ENCODE measurements around the gene LRRD1.
A peak's percentile ranks its signal among the peaks of the same experiment; 100 is the strongest.
"Not testable (repeated sequence)": the region's sequence is repeated elsewhere in the genome, so short reads cannot be mapped to it uniquely, and the experiment has no call there.

LRRD1 gene

GRCh38 chr7:92137557-92137956, 41.4 kb downstream of the LRRD1 start:
- DNase-seq: no peak

GRCh38 chr7:92135052-92135889, 43.7 kb downstream of the LRRD1 start:
- DNase-seq: peak; percentile 75

- DNase-seq: peak; percentile 99
These were observed 44.5 kb downstream of the LRRD1 start, which contains the start of gene CYP51A1 for GRCh38 chr7:92134271-92135051. CYP51A1 (minus strand) TSS chr7:92134477; CDS start chr7:92134364, 113 bp downstream.

- DNase-seq: peak; percentile 86
These were observed 45.1 kb downstream of the LRRD1 start for GRCh38 chr7:92133737-92134270.

GRCh38 chr7:92133133-92133736, 45.7 kb downstream of the LRRD1 start:
- no peak for DNase-seq

GRCh38 chr7:92131764-92132330, 47.1 kb downstream of the LRRD1 start:
- DNase-seq: no peak

- no peak for DNase-seq
These were observed 47.8 kb downstream of the LRRD1 start for GRCh38 chr7:92131093-92131492.

- no peak for DNase-seq
These were observed 57.3 kb downstream of the LRRD1 start for GRCh38 chr7:92121681-92122080.

GRCh38 chr7:92119213-92119759, 59.7 kb downstream of the LRRD1 start:
- no peak for DNase-seq

- DNase-seq: no peak
These were observed 62.0 kb downstream of the LRRD1 start for GRCh38 chr7:92116949-92117348.

- DNase-seq: peak; percentile 84
These were observed 63.1 kb downstream of the LRRD1 start for GRCh38 chr7:92115821-92116220.

- DNase-seq: no peak
These were observed 68.1 kb downstream of the LRRD1 start for GRCh38 chr7:92110857-92111256.

- no peak for DNase-seq
These were observed 70.1 kb downstream of the LRRD1 start for GRCh38 chr7:92108821-92109220.

GRCh38 chr7:92102862-92103261, 76.1 kb downstream of the LRRD1 start:
- not testable (repeated sequence) for DNase-seq

- no peak for DNase-seq
These were observed 78.4 kb downstream of the LRRD1 start for GRCh38 chr7:92100534-92100933.

GRCh38 chr7:92095380-92095779, 83.6 kb downstream of the LRRD1 start:
- DNase-seq: no peak
